Mucosa of descending colon (tissue), 3 donors: Measurements from ENCODE around the gene THADA. TPM values are rescaled to one million over a fixed set of nuclear protein-coding genes. Genes with fewer than 3 reads are reported as not detected.

ENCODE experiments used
- ATAC-seq: fragments of 200-7000 bp; cut with Tn5 transposase; one replicate; pipeline ENCODE4 v1.9.1; 2020; ENCODE audit warnings: mild to moderate bottlenecking, moderate library complexity
- DNase-seq, 3 donors: peaks; one replicate each; pipeline ENCODE4 v3.0.0-alpha.2; 2020
- H3K36me3 ChIP-seq: fragments of 200-600 bp; one replicate; pipeline ENCODE4 v1.8.0; 2021; ENCODE audit warnings: low read depth, mild to moderate bottlenecking
- H3K4me1 ChIP-seq: fragments of 200-600 bp; one replicate; pipeline ENCODE4 v1.8.0; 2021; ENCODE audit warnings: low read depth, mild to moderate bottlenecking
- H3K4me3 ChIP-seq: fragments of 200-600 bp; one replicate; pipeline ENCODE4 v1.8.0; 2021; ENCODE audit warnings: mild to moderate bottlenecking
- H3K9me3 ChIP-seq: fragments of 200-600 bp; one replicate; pipeline ENCODE4 v1.8.0; 2021; ENCODE audit warnings: mild to moderate bottlenecking
- CTCF ChIP-seq: fragments of 200-600 bp; IDR thresholded peaks from one replicate; pipeline ENCODE4 v1.8.0; 2022; ENCODE audit warnings: antibody characterized with exemption, mild to moderate bottlenecking
- intact Hi-C, 2 donors: fragments of 100-400 bp; cut with DNase I in 1 of 2; cut with micrococcal nuclease in 1 of 2; formaldehyde crosslinking; loops; one replicate each; pipeline versions ENCODE4 v1.11.0 to v1.11.1; 2022; cut with DNase I, micrococcal nuclease
- total RNA-seq, 3 donors: library from RNA; stranded (reverse); fragmentation: NEBNext Ultra II Directional in 2 of 3; extraction: Animal tissue kit (Norgen Biotek cat#: 25700) in 2 of 3; gene quantifications; one replicate each; pipeline versions ENCODE4 v1.2.1 to v1.2.4, GENCODE V29; 2021 to 2023
- donor health status: DM: no; HTN: no; CAD: no; lungs with moderate emphysema.
- donor health status: DM: no; HTN: no; CAD: no.
- donor health status: DM: no; HTN: yes; CAD: no.

Gene THADA
- total RNA-seq, 3 donors from 2014 or later, result 20.1 to 26.7 (median 25.3) TPM

GRCh38 chr2:43220229-43220751 lies 375.5 kb downstream of the THADA start:
- H3K4me1 ChIP-seq, result peaks cover 29% of the 10 kb centered on the region

GRCh38 chr2:43219383-43220228 lies 376.2 kb downstream of the THADA start:
- ATAC-seq, result peak; percentile 76
- Histone ChIP-seq H3K4me3 (peak overlapping the region; percentile 9), H3K36me3 (peaks cover 4% of the 10 kb centered on the region), H3K4me1 (peaks cover 29% of the 10 kb centered on the region), H3K9me3 (no peaks in the 10 kb centered on the region)
- intact Hi-C loops, result loop anchor here (2.0 to 10.0 kb wide), 5 partner anchors 47 to 265 kb away; no protein-coding TSS in a partner anchor
- peak; percentile 5 for TF ChIP-seq CTCF
- DNase-seq, result peak; percentile 93 to 97 (median 97)

More at GRCh38 chr2:43220229-43220751, 375.5 kb downstream of the THADA start:
- intact Hi-C loops, result loop anchor here (2.0 to 10.0 kb wide), 4 partner anchors 51 to 265 kb away; no protein-coding TSS in a partner anchor
- ATAC-seq (no peak), DNase-seq (no peak)
- H3K36me3 ChIP-seq, result peaks cover 9% of the 10 kb centered on the region
- TF ChIP-seq CTCF, result no peak
- no peaks in the 10 kb centered on the region for H3K9me3 ChIP-seq
- peak overlapping the region; percentile 9 for H3K4me3 ChIP-seq

- TF ChIP-seq CTCF, result no peak
- peaks cover 29% of the 10 kb centered on the region for H3K4me1 ChIP-seq
- H3K36me3 ChIP-seq, result peaks cover 4% of the 10 kb centered on the region
- peak; percentile 65 for ATAC-seq
- intact Hi-C loops, result loop anchor here in 1 of 2 donors (5.0 kb wide), 1 partner anchor 47 kb away; no protein-coding TSS in a partner anchor
- no peaks in the 10 kb centered on the region for H3K9me3 ChIP-seq
- H3K4me3 ChIP-seq, result peak overlapping the region; percentile 3
- DNase-seq, result peak; percentile 85 to 91 (median 89)
These were observed 377.0 kb downstream of the THADA start for GRCh38 chr2:43218702-43219382.

- Histone ChIP-seq H3K4me1 (peaks cover 29% of the 10 kb centered on the region), H3K36me3 (peaks cover 4% of the 10 kb centered on the region), H3K4me3 (no peak overlapping the region), H3K9me3 (no peaks in the 10 kb centered on the region)
- ATAC-seq (no peak), DNase-seq (no peak)
- TF ChIP-seq CTCF, result no peak
- intact Hi-C loops, result loop anchor here in 1 of 2 donors (5.0 kb wide), 1 partner anchor 46 kb away; no protein-coding TSS in a partner anchor
These were observed 377.6 kb downstream of the THADA start for GRCh38 chr2:43218155-43218701.
